GM23338 (cell line): ENCODE measurements around the gene CEP350. TPM values are rescaled to one million over a fixed set of nuclear protein-coding genes. Genes with fewer than 3 reads are reported as not detected.

Experiments used
- ATAC-seq: fragments of 200-7000 bp; cut with Tn5 transposase; 3 replicates; pipeline ENCODE4 v1.9.1; 2020
- DNase-seq: peaks from one replicate; pipeline ENCODE4 v3.0.0-alpha.2; 2015; ENCODE audit warnings: low spot score
- H2AFZ ChIP-seq: fragments of 200-600 bp; sonication (generic); 2 replicates; pipeline ENCODE4 v1.8.0; 2016; ENCODE audit warnings: antibody characterized with exemption, mild to moderate bottlenecking, moderate library complexity
- H3F3A ChIP-seq: fragments of 200-600 bp; sonication (generic); replicated peaks from 2 replicates; pipeline ENCODE4 v1.8.0; 2017; ENCODE audit warnings: antibody characterized with exemption, mixed run types, low read depth
- H3K27ac ChIP-seq: fragments of 200-600 bp; sonication (generic); 2 replicates; pipeline ENCODE4 v1.6.1; 2016; ENCODE audit warnings: low read depth
- H3K27me3 ChIP-seq: fragments of 200-600 bp; sonication (generic); 2 replicates; pipeline ENCODE4 v1.8.0; 2016; ENCODE audit warnings: mild to moderate bottlenecking, mixed run types, moderate library complexity; ENCODE audit not compliant: insufficient read depth
- H3K36me3 ChIP-seq: fragments of 200-600 bp; sonication (generic); 2 replicates; pipeline ENCODE4 v1.8.0; 2016; ENCODE audit warnings: mild to moderate bottlenecking; ENCODE audit not compliant: insufficient read depth
- H3K4me1 ChIP-seq: fragments of 200-600 bp; sonication (generic); 2 replicates; pipeline ENCODE4 v1.8.0; 2016; ENCODE audit warnings: mild to moderate bottlenecking, moderate library complexity; ENCODE audit not compliant: insufficient read depth
- H3K4me2 ChIP-seq: fragments of 200-600 bp; sonication (generic); 2 replicates; pipeline ENCODE4 v1.7.1; 2017; ENCODE audit warnings: mixed run types
- H3K4me3 ChIP-seq: fragments of 200-600 bp; sonication (generic); 2 replicates; pipeline ENCODE4 v1.6.1; 2016; ENCODE audit warnings: mixed run types
- H3K79me2 ChIP-seq: fragments of 200-600 bp; sonication (generic); replicated peaks from 2 replicates; pipeline ENCODE4 v1.8.0; 2017; ENCODE audit warnings: mild to moderate bottlenecking; ENCODE audit not compliant: insufficient read depth
- H3K9me2 ChIP-seq: fragments of 200-600 bp; sonication (generic); 2 replicates; pipeline ENCODE4 v1.8.0; 2017; ENCODE audit not compliant: insufficient read depth
- H4K20me1 ChIP-seq: fragments of 200-600 bp; sonication (generic); replicated peaks from 2 replicates; pipeline ENCODE4 v1.8.0; 2017; ENCODE audit warnings: mild to moderate bottlenecking; ENCODE audit not compliant: insufficient read depth
- H3K27ac Mint-ChIP-seq: 2 replicates; pipeline ENCODE4 v1.8.0; 2020; ENCODE audit warnings: inconsistent platforms, mild to moderate bottlenecking, moderate library complexity, mixed read lengths
- H3K27me3 Mint-ChIP-seq: 3 replicates; pipeline ENCODE4 v1.8.0; 2022; ENCODE audit warnings: low read depth, mild to moderate bottlenecking, moderate library complexity, mixed read lengths, inconsistent platforms; ENCODE audit not compliant: insufficient read depth, poor library complexity
- H3K36me3 Mint-ChIP-seq: 3 replicates; pipeline ENCODE4 v1.8.0; 2021; ENCODE audit warnings: low read depth, mild to moderate bottlenecking, inconsistent platforms, moderate library complexity, mixed read lengths
- H3K4me1 Mint-ChIP-seq: 3 replicates; pipeline ENCODE4 v1.8.0; 2020; ENCODE audit warnings: mild to moderate bottlenecking, inconsistent platforms, mixed read lengths
- H3K4me3 Mint-ChIP-seq: 3 replicates; pipeline ENCODE4 v1.8.0; 2021; ENCODE audit warnings: moderate library complexity, mild to moderate bottlenecking, inconsistent platforms, mixed read lengths
- H3K9me3 Mint-ChIP-seq: 3 replicates; pipeline ENCODE4 v1.8.0; 2020; ENCODE audit warnings: moderate library complexity, mild to moderate bottlenecking, inconsistent platforms, mixed read lengths
- CREB1 ChIP-seq: fragments of 250-450 bp; sonication (Bioruptor Pico); IDR thresholded peaks from 2 replicates; pipeline ENCODE4 v1.5.0; 2020; ENCODE audit warnings: low read depth, mild to moderate bottlenecking, moderate library complexity
- EZH2phosphoT487 ChIP-seq: fragments of 200-600 bp; sonication (generic); IDR thresholded peaks from one replicate; pipeline ENCODE4 v1.8.1; 2018; ENCODE audit warnings: antibody characterized with exemption; ENCODE audit not compliant: unreplicated experiment
- JUNB ChIP-seq: IDR thresholded peaks from one replicate; pipeline ENCODE4 v1.6.1; 2016; ENCODE audit warnings: antibody characterized with exemption; ENCODE audit not compliant: unreplicated experiment
- NANOG ChIP-seq: IDR thresholded peaks from 2 replicates; pipeline ENCODE4 v1.6.1; 2016; ENCODE audit warnings: antibody characterized with exemption, borderline replicate concordance
- POLR2AphosphoS5 ChIP-seq: IDR thresholded peaks from 2 replicates; pipeline ENCODE4 v1.6.1; 2016; ENCODE audit warnings: antibody characterized with exemption, low read depth
- STAT1 ChIP-seq: IDR thresholded peaks from one replicate; pipeline ENCODE4 v1.6.1; 2016; ENCODE audit warnings: antibody characterized with exemption; ENCODE audit not compliant: unreplicated experiment
- ZNF114 ChIP-seq: fragments of 250-450 bp; sonication (Bioruptor Pico); IDR thresholded peaks from 2 replicates; pipeline ENCODE4 v1.5.0; 2020; ENCODE audit warnings: mild to moderate bottlenecking, moderate library complexity
- ZNF331 ChIP-seq: fragments of 250-450 bp; sonication (Bioruptor Pico); IDR thresholded peaks from 2 replicates; pipeline ENCODE4 v1.5.0; 2020; ENCODE audit warnings: low read depth, mild to moderate bottlenecking, moderate library complexity
- polyA plus RNA-seq: library from polyadenylated mRNA; unstranded; fragments of >200 nt; fragmentation: Nextera tagmentation; extraction: Ambion mirVana; gene quantifications from 2 replicates; pipeline ENCODE4 v1.2.1, GENCODE V29; 2016
- total RNA-seq: library from RNA; depleted of rRNA; stranded (reverse); fragments of >200 nt; shearing (Covaris generic); gene quantifications from 2 replicates; pipeline ENCODE4 v1.2.3, GENCODE V29; 2014
- TF ChIP-seq, protein P1 (sequence below): IDR thresholded peaks from one replicate; pipeline ENCODE4 v1.6.1; 2018; ENCODE audit warnings: antibody characterized with exemption; ENCODE audit not compliant: unreplicated experiment
- TF ChIP-seq, protein P2 (sequence below): fragments of 250-450 bp; sonication (Bioruptor Pico); IDR thresholded peaks from 2 replicates; pipeline ENCODE4 v1.5.0; 2020; ENCODE audit warnings: mild to moderate bottlenecking, moderate library complexity
- TF ChIP-seq, protein P3 (sequence below): IDR thresholded peaks from 2 replicates; pipeline ENCODE4 v1.6.1; 2016; ENCODE audit warnings: antibody characterized with exemption

CEP350 gene
- total and polyA plus RNA-seq, 2 experiments from 2014 or later: 23.4 to 36.8 TPM

DNA sequence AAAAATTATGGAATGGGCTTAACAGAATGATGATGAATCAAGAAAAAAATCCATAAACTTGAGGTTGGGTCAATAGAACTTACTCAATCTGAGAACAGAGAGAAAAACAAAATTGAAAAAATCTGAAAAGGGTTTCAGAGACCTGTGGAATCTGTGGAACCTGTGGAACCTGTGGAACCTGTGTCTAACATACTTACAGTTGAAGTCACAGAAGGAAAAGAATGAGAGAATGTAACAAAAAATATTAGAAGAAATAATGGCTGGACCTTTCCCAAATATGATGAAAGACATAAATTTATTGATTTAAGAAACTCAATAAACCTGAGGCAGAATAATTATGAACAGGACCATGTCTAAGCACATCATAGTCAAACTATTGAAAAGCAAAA lies 182.4 kb downstream of the CEP350 start (continued):
- TF ChIP-seq, protein P1, sequence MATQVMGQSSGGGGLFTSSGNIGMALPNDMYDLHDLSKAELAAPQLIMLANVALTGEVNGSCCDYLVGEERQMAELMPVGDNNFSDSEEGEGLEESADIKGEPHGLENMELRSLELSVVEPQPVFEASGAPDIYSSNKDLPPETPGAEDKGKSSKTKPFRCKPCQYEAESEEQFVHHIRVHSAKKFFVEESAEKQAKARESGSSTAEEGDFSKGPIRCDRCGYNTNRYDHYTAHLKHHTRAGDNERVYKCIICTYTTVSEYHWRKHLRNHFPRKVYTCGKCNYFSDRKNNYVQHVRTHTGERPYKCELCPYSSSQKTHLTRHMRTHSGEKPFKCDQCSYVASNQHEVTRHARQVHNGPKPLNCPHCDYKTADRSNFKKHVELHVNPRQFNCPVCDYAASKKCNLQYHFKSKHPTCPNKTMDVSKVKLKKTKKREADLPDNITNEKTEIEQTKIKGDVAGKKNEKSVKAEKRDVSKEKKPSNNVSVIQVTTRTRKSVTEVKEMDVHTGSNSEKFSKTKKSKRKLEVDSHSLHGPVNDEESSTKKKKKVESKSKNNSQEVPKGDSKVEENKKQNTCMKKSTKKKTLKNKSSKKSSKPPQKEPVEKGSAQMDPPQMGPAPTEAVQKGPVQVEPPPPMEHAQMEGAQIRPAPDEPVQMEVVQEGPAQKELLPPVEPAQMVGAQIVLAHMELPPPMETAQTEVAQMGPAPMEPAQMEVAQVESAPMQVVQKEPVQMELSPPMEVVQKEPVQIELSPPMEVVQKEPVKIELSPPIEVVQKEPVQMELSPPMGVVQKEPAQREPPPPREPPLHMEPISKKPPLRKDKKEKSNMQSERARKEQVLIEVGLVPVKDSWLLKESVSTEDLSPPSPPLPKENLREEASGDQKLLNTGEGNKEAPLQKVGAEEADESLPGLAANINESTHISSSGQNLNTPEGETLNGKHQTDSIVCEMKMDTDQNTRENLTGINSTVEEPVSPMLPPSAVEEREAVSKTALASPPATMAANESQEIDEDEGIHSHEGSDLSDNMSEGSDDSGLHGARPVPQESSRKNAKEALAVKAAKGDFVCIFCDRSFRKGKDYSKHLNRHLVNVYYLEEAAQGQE: no peak
- TF ChIP-seq STAT1 (no peak), EZH2phosphoT487 (no peak), NANOG (no peak), JUNB (no peak), POLR2AphosphoS5 (no peak)

DNA sequence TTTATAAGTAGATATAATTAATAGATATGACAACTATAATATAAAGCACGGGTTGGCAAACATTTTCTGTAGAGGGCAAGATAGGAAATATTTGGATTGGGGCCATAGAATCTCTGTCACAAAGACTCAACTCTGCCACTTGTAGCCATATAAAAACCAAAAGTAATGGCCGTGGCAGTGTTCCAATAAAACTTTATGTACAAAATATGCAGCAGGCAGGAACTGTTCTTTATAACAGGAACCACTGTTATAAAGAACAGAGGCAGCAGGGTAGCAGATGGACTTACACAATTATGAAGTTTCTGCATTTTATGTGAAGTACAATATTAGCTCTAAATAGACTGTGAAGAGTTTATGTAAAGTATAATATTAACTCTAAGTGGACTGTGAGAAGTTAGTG lies 183.2 kb downstream of the CEP350 start:
- Histone ChIP-seq H4K20me1 (no peaks in the 10 kb centered on the region), H3K27ac (no peak overlapping the region), H3K36me3 (no peaks in the 10 kb centered on the region), H3K4me2 (no peak overlapping the region), H2AFZ (no peak overlapping the region), H3K4me3 (no peak overlapping the region), H3K79me2 (no peaks in the 10 kb centered on the region), H3K4me1 (no peaks in the 10 kb centered on the region), H3F3A (no peaks in the 10 kb centered on the region), H3K9me2 (no peaks in the 10 kb centered on the region), H3K27me3 (no peaks in the 10 kb centered on the region)
- Mint-ChIP-seq H3K4me3 (no peak overlapping the region), H3K4me1 (no peaks in the 10 kb centered on the region), H3K27me3 (no peaks in the 10 kb centered on the region), H3K9me3 (no peaks in the 10 kb centered on the region), H3K27ac (no peak overlapping the region), H3K36me3 (no peaks in the 10 kb centered on the region)
- ATAC-seq (no peak), DNase-seq (no peak)
- TF ChIP-seq POLR2AphosphoS5 (no peak), ZNF331 (CRISPR knock-in tag) (no peak), NANOG (no peak), ZNF114 (no peak), STAT1 (no peak), CREB1 (CRISPR knock-in tag) (no peak), EZH2phosphoT487 (no peak)
- TF ChIP-seq, protein P2, sequence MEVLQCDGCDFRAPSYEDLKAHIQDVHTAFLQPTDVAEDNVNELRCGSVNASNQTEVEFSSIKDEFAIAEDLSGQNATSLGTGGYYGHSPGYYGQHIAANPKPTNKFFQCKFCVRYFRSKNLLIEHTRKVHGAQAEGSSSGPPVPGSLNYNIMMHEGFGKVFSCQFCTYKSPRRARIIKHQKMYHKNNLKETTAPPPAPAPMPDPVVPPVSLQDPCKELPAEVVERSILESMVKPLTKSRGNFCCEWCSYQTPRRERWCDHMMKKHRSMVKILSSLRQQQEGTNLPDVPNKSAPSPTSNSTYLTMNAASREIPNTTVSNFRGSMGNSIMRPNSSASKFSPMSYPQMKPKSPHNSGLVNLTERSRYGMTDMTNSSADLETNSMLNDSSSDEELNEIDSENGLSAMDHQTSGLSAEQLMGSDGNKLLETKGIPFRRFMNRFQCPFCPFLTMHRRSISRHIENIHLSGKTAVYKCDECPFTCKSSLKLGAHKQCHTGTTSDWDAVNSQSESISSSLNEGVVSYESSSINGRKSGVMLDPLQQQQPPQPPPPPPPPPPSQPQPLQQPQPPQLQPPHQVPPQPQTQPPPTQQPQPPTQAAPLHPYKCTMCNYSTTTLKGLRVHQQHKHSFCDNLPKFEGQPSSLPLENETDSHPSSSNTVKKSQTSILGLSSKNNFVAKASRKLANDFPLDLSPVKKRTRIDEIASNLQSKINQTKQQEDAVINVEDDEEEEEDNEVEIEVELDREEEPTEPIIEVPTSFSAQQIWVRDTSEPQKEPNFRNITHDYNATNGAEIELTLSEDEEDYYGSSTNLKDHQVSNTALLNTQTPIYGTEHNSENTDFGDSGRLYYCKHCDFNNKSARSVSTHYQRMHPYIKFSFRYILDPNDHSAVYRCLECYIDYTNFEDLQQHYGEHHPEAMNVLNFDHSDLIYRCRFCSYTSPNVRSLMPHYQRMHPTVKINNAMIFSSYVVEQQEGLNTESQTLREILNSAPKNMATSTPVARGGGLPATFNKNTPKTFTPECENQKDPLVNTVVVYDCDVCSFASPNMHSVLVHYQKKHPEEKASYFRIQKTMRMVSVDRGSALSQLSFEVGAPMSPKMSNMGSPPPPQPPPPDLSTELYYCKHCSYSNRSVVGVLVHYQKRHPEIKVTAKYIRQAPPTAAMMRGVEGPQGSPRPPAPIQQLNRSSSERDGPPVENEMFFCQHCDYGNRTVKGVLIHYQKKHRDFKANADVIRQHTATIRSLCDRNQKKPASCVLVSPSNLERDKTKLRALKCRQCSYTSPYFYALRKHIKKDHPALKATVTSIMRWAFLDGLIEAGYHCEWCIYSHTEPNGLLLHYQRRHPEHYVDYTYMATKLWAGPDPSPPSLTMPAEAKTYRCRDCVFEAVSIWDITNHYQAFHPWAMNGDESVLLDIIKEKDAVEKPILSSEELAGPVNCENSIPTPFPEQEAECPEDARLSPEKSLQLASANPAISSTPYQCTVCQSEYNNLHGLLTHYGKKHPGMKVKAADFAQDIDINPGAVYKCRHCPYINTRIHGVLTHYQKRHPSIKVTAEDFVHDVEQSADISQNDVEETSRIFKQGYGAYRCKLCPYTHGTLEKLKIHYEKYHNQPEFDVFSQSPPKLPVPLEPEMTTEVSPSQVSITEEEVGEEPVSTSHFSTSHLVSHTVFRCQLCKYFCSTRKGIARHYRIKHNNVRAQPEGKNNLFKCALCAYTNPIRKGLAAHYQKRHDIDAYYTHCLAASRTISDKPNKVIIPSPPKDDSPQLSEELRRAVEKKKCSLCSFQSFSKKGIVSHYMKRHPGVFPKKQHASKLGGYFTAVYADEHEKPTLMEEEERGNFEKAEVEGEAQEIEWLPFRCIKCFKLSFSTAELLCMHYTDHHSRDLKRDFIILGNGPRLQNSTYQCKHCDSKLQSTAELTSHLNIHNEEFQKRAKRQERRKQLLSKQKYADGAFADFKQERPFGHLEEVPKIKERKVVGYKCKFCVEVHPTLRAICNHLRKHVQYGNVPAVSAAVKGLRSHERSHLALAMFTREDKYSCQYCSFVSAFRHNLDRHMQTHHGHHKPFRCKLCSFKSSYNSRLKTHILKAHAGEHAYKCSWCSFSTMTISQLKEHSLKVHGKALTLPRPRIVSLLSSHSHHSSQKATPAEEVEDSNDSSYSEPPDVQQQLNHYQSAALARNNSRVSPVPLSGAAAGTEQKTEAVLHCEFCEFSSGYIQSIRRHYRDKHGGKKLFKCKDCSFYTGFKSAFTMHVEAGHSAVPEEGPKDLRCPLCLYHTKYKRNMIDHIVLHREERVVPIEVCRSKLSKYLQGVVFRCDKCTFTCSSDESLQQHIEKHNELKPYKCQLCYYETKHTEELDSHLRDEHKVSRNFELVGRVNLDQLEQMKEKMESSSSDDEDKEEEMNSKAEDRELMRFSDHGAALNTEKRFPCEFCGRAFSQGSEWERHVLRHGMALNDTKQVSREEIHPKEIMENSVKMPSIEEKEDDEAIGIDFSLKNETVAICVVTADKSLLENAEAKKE (CRISPR knock-in tag): no peak
- TF ChIP-seq, protein P3, sequence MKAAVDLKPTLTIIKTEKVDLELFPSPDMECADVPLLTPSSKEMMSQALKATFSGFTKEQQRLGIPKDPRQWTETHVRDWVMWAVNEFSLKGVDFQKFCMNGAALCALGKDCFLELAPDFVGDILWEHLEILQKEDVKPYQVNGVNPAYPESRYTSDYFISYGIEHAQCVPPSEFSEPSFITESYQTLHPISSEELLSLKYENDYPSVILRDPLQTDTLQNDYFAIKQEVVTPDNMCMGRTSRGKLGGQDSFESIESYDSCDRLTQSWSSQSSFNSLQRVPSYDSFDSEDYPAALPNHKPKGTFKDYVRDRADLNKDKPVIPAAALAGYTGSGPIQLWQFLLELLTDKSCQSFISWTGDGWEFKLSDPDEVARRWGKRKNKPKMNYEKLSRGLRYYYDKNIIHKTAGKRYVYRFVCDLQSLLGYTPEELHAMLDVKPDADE: no peak
- TF ChIP-seq, protein P1: no peak
